C4-2B (cell line): Measurements from ENCODE around the gene DNAH2.

Source experiments
- ZFX ChIP-seq: fragments of 450-650 bp; IDR thresholded peaks from 2 replicates; pipeline ENCODE4 v1.6.1; 2017
- TF ChIP-seq, protein P1 (sequence below): fragments of 450-650 bp; conservative IDR thresholded peaks from 2 replicates; pipeline ENCODE4 v1.5.1; 2017; ENCODE audit warnings: mild to moderate bottlenecking

DNA sequence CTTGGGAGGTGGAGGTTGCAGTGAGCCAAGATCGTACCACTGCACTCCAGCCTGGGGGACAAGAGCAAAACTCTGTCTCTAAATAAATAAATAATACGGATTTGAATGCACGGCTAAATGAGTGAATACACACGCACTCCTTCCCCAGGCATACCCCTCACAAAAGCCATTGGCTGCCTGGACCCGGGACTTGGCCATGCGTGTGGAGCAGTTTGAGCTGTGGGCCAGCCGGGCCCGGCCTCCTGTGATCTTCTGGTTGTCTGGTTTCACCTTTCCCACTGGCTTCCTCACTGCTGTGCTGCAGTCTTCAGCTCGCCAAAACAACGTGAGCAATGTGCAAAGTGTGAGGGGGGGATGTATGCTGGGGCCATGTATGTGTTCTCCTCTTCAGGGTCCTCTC, 114.9 kb downstream of the DNAH2 start:
- TF ChIP-seq, protein P1, sequence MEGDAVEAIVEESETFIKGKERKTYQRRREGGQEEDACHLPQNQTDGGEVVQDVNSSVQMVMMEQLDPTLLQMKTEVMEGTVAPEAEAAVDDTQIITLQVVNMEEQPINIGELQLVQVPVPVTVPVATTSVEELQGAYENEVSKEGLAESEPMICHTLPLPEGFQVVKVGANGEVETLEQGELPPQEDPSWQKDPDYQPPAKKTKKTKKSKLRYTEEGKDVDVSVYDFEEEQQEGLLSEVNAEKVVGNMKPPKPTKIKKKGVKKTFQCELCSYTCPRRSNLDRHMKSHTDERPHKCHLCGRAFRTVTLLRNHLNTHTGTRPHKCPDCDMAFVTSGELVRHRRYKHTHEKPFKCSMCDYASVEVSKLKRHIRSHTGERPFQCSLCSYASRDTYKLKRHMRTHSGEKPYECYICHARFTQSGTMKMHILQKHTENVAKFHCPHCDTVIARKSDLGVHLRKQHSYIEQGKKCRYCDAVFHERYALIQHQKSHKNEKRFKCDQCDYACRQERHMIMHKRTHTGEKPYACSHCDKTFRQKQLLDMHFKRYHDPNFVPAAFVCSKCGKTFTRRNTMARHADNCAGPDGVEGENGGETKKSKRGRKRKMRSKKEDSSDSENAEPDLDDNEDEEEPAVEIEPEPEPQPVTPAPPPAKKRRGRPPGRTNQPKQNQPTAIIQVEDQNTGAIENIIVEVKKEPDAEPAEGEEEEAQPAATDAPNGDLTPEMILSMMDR = no peak
- no peak for TF ChIP-seq ZFX
